IPS DF 6.9 (cell line): Measurements from ENCODE around the gene PATJ.
A peak's percentile ranks its signal among the peaks of the same experiment; 100 is the strongest.
"Not testable (repeated sequence)": the region's sequence is repeated elsewhere in the genome, so short reads cannot be mapped to it uniquely, and the experiment has no call there.

Experiments
- DNase-seq: peaks from one replicate; pipeline ENCODE4 v3.0.0-alpha.2; 2013; ENCODE audit warnings: low read depth, low spot score
- H3K27ac ChIP-seq: one replicate; pipeline ENCODE4 v1.5.1; 2013; ENCODE audit warnings: low read length, control low read depth
- H3K27me3 ChIP-seq: 2 replicates; pipeline ENCODE4 v1.6.1; 2013; ENCODE audit warnings: mild to moderate bottlenecking, low read length; ENCODE audit not compliant: control insufficient read depth, insufficient read depth
- H3K36me3 ChIP-seq: 2 replicates; pipeline ENCODE4 v1.6.1; 2013; ENCODE audit warnings: low read length; ENCODE audit not compliant: control insufficient read depth, insufficient read depth
- H3K4me1 ChIP-seq: 2 replicates; pipeline ENCODE4 v1.6.1; 2013; ENCODE audit warnings: low read length; ENCODE audit not compliant: control insufficient read depth, insufficient read depth
- H3K4me3 ChIP-seq: 2 replicates; pipeline ENCODE4 v1.5.1; 2013; ENCODE audit warnings: mild to moderate bottlenecking, low read length
- H3K9me3 ChIP-seq: 2 replicates; pipeline ENCODE4 v1.6.1; 2013; ENCODE audit warnings: low read length, inconsistent platforms; ENCODE audit not compliant: control insufficient read depth, insufficient read depth
- WGBS: extraction: QIAGEN DNeasy Blood & Tissue Kit; methylation state at CpG from one replicate; pipeline ENCODE4 v1.1.7; 2013; ENCODE audit warnings: mixed read lengths, missing lambda C conversion rate; ENCODE audit not compliant: insufficient read length, insufficient coverage; 5-methylcytosine and 5-hydroxymethylcytosine counted together

The PATJ gene

DNA sequence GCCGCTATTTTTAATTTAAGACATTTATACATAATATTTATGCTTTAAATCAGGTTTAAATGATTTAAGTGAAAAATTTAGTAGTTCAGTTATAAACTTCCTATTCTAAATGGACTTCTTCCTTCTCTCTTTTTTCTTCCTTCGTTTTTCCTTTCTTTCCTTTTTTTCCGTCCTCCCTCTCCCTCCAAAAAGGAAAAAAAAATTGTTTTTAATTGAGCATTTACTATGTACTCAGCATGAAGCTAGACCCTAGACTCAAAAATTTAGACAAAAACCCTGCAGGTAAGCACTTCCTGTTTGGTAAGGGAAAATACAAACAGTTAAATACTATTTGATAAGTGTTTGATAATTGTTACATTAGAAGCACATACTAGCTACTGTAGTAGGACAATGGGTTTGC, 14.7 kb upstream of the PATJ start:
- no peak for DNase-seq
- H3K9me3 ChIP-seq: no peaks in the 10 kb centered on the region
- H3K4me3 ChIP-seq: no peak overlapping the region
- H3K27me3 ChIP-seq: no peaks in the 10 kb centered on the region
- no peak overlapping the region for H3K27ac ChIP-seq
- H3K4me1 ChIP-seq: 0 out of 2 replicates have a peak, but pooled peaks cover 2% of the 10 kb centered on the region
- no CpG with 5 or more reads among the region's 3 CpGs for WGBS
- no peaks in the 10 kb centered on the region for H3K36me3 ChIP-seq

DNA sequence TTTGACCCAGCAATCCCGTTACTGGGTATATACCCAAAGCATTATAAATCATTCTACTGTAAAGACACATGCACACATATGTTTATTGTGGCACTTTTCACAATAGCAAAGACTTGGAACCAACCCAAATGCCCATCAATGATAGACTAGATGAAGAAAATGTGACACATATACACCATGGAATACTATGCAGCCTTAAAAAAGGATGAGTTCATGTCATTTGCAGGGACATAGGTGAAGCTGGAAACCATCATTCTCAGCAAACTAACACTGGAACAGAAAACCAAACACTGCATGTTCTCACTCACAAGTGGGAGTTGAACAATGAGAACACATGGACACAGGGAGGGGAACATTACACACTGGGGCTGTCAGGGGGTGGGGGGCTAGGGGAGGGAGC, 11.6 kb upstream of the PATJ start:
- H3K4me3 ChIP-seq, H3K9me3 ChIP-seq, DNase-seq, H3K27me3 ChIP-seq, H3K4me1 ChIP-seq, H3K27ac ChIP-seq, H3K36me3 ChIP-seq: not testable (repeated sequence)
- WGBS: no CpG with 5 or more reads among the region's 1 CpG

DNA sequence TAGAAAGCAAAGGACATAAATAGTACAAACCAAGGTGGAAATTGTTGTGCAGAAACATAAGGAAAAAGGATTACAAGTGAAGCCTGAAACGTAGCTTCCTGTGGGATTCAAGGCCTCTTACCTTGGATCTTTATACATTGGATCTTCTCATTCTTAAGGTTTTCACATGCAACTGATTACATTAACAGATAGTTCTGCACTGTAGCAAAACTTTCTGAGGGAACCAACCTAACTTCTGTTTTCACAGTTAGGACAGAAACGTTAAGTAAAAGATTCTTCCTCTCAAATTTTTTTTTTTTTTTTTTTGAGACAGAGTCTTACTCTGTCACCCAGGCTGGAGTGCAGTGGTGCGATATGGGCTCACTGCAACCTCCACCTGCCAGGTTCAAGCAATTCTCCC, 9.6 kb upstream of the PATJ start:
- no peaks in the 10 kb centered on the region for H3K9me3 ChIP-seq
- no CpG with 5 or more reads among the region's 3 CpGs for WGBS
- H3K4me1 ChIP-seq: no peaks in the 10 kb centered on the region
- no peak for DNase-seq
- no peaks in the 10 kb centered on the region for H3K27me3 ChIP-seq
- H3K27ac ChIP-seq: no peak overlapping the region
- H3K4me3 ChIP-seq: no peak overlapping the region
- no peaks in the 10 kb centered on the region for H3K36me3 ChIP-seq

DNA sequence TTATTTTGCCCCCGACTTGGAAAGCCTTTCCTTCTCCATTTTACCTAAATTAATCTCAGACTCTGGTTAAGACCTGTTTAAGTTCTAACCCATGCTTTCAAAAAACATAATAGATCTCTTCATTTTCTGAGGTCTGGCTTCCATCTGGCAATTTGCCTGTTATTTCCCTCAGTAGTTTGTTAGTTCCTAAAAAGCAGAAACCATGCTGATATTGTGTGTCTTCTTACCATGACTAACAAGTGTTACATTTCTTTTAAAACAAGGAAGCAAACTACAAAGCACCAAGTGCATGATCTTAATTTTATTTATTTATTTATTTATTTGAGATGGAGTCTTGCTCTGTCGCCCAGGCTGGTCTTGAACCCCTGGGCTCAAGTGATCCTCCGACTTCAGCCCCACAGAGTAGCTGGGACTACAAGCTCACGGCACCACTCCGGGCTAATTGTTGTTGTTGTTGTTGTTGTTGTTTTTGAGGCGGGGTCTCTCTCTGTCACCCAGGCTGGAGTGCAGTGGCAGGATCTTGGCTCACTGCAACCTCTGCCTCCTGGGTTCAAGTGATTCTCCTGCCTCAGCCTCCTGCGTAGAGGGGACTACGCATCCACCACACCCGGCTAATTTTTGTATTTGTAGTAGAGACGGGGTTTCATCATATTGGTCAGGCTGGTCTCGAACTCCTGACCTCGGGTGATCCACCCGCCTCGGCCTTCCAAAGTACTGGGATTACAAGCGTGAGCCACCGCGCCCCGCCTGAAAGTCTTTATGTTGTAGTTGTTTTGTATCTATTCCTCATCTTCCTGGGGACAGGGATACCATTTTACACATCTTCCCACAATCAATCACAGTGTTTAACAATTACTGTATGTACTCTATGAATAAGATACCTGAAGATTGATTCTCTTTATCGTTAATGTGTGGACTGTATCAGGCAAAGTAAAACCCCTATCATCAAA, 1.3 kb upstream of the PATJ start:
- no CpG with 5 or more reads among the region's 19 CpGs for WGBS
- H3K4me1 ChIP-seq: peaks cover 3% of the 10 kb centered on the region; the same call in 1 of the 2 replicates
- H3K4me3 ChIP-seq: no peak overlapping the region; the same call in 1 of the 2 replicates
- DNase-seq: no peak
- H3K27me3 ChIP-seq: no peaks in the 10 kb centered on the region
- no peak overlapping the region for H3K27ac ChIP-seq
- H3K36me3 ChIP-seq: no peaks in the 10 kb centered on the region
- no peaks in the 10 kb centered on the region for H3K9me3 ChIP-seq

DNA sequence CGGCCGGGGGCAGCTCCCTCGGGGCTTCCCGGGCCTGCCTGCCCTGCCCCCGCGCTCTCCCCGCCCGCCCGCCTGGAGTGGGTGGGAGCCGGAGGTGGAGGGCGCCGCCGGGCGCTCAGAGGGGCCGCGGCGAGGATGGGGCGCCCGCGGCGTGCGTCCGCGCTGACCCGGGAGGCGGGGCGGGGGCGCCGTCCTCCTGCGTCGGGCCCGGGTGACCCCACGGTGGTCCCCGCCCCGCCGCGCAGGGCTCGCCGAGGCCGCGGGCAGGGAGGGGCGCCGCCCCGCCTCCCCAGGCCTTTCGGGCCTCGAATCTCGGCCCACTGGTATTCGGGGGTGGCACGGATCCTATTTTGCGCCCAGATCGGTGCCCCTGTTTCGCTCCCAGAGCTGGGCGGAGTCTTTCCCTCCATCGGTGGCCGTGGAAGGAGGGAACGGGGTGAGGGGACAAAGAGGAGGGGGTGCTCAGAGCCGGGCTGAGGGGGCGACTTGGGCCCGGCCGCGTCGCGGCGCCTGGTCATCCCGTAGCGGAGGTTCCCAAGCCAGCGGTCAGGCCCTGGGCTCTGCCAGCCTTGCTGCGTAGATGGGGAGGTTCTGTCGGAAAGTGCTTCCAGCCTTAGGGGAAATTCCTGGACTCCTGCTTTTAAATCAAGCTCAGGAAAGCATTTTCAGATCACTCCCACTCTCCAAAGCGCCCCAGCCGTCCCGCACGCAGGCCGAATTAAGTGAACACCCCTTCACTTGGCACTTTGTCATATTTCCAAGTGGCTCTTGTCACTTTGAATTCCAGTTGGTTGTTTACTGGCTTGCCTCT, 545 bp downstream of the PATJ start:
- WGBS: no CpG with 5 or more reads among the region's 74 CpGs
- Histone ChIP-seq H3K9me3 (no peaks in the 10 kb centered on the region), H3K4me1 (peaks cover 3% of the 10 kb centered on the region; the same call in 1 of the 2 replicates), H3K36me3 (no peaks in the 10 kb centered on the region), H3K27me3 (no peaks in the 10 kb centered on the region), H3K4me3 (peak overlapping the region; percentile 93), H3K27ac (no peak overlapping the region)
- DNase-seq: no peak

DNA sequence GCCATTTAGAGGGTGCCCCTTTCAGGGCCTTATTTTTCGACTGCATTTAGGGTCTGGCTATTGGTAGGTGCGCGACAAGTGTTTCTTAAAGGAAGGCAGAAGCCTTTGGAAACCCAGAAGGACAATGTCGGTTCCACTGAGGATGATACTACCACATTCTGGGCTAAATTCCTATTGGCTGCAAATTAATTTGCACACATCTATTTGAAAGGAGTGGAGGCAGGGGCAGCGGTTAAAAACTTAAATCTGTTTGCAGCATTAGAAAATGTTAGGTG, 1.1 kb downstream of the PATJ start:
- no peaks in the 10 kb centered on the region for H3K9me3 ChIP-seq
- H3K27ac ChIP-seq: no peak overlapping the region
- no peak for DNase-seq
- H3K36me3 ChIP-seq: no peaks in the 10 kb centered on the region
- WGBS: no CpG with 5 or more reads among the region's 5 CpGs
- H3K27me3 ChIP-seq: no peaks in the 10 kb centered on the region
- H3K4me1 ChIP-seq: peaks cover 3% of the 10 kb centered on the region; the same call in 1 of the 2 replicates
- peak overlapping the region; percentile 93; the same call in 1 of the 2 replicates for H3K4me3 ChIP-seq

DNA sequence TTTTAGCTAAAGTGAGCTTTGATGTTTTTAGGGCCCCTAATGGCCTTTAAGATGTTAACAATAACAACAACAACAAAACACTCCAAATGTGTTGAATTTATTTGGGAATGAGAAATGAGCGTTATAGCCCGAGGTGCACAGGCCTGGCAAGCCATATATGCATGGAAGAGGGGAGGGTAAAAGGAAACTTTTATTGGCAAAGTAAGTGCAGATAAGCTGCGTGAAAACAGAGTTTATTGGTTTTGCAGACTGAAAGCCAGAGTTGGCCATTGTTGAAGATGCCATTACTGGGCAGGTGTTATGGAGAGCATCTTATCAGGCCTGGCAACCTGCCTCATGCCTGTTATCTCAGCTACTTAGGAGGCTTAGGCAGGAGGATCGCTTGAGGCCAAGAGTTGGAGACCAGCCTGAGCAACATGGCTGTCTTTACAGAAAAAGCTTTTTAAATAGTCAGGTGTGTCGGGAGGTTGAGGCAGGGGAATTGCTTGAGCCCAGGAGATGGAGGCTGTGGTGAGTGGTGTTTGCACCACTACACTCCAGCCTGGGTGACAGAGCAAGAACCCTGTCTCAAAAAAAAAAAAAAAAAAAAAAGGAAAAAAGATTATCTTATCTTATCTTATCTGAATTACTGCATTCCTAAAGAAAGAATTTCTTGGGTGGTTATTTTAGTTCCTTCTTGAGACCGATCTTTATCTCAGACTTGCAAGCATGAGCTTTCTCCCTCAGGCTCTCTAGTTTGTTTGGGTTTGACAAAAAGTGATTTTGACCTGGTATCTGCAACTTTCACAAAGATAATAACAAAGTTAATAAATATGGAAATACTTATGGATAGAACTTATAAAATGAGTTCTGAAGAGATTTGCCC, 1.7 kb downstream of the PATJ start:
- Histone ChIP-seq H3K27ac (no peak overlapping the region), H3K4me3 (no peak overlapping the region), H3K9me3 (no peaks in the 10 kb centered on the region), H3K27me3 (no peaks in the 10 kb centered on the region), H3K4me1 (peaks cover 3% of the 10 kb centered on the region; the same call in 1 of the 2 replicates), H3K36me3 (no peaks in the 10 kb centered on the region)
- no CpG with 5 or more reads among the region's 6 CpGs for WGBS
- no peak for DNase-seq

DNA sequence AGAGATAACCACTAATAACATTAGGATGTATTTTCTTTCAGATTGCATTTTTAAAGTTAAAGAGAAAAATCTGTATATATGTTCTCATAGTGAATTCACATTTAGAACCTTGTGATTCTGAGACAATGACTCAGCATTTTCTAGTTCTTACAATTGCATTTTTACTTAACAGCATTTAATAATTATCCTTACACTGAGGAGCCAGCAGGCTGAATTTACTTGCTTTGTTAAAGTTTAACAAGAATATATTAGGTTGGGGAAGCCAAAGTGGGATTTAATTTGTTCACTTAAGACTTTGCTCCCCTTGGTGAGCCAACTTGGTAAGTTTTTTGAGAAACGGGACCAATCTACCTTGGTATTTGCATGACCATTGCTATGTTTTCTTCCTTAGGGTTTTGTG, 4.5 kb downstream of the PATJ start:
- Histone ChIP-seq H3K4me3 (no peak overlapping the region), H3K4me1 (peaks cover 3% of the 10 kb centered on the region; the same call in 1 of the 2 replicates), H3K9me3 (no peaks in the 10 kb centered on the region), H3K36me3 (no peaks in the 10 kb centered on the region), H3K27ac (no peak overlapping the region), H3K27me3 (no peaks in the 10 kb centered on the region)
- WGBS: no CpG with 5 or more reads among the region's 1 CpG
- no peak for DNase-seq

DNA sequence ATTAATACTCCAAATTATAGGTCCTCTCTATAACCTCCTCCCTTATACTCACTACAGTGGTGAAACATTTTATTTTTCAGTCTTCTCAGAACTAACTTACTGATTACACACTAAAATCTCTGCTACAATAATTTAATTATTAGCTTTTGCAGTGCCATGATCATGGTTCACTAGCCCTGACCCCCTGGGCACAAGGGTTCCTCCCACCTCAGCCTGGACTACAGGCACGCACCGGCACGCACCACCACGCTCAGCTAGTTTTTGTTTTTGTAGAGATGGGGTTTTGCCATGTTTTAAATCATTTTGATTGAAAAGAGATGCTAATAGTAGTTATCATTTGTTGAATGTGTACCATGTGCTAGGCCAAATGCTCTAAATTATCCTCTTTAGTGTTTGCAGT, 6.3 kb downstream of the PATJ start:
- DNase-seq: no peak
- H3K9me3 ChIP-seq: no peaks in the 10 kb centered on the region
- H3K36me3 ChIP-seq: no peaks in the 10 kb centered on the region
- H3K4me3 ChIP-seq: no peak overlapping the region
- peaks cover 3% of the 10 kb centered on the region; the same call in 1 of the 2 replicates for H3K4me1 ChIP-seq
- no peak overlapping the region for H3K27ac ChIP-seq
- H3K27me3 ChIP-seq: no peaks in the 10 kb centered on the region
- WGBS: no CpG with 5 or more reads among the region's 4 CpGs

DNA sequence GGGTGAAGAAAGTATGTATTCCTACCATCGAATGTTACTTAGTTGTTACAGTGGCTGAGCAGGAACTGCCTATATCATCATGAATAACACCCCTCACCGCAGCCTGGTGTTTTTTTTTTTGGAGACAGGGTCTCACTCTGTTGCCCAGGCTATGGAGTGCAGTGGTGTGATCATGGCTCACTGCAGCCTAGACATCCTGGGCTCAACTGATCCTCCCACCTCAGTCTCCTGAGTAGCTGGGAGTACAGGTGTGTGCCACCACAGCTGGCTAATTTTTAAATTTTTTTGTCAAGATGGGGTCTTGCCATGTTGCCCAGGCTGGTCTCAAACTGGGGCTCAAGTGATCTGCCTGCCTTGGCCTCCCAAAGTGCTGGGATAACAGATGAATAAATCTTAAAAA, 7.3 kb downstream of the PATJ start:
- no peak overlapping the region for H3K27ac ChIP-seq
- H3K4me1 ChIP-seq: no peaks in the 10 kb centered on the region; the same call in 1 of the 2 replicates
- H3K36me3 ChIP-seq: no peaks in the 10 kb centered on the region
- H3K27me3 ChIP-seq: no peaks in the 10 kb centered on the region
- H3K4me3 ChIP-seq: no peak overlapping the region
- DNase-seq: no peak
- no CpG with 5 or more reads among the region's 2 CpGs for WGBS
- no peaks in the 10 kb centered on the region for H3K9me3 ChIP-seq
